GM12872 (cell line): Measurements from ENCODE around the gene ANKRD27.

Experiments
- TF ChIP-seq, protein P1 (sequence below): IDR thresholded peaks from 3 replicates; pipeline ENCODE4 v1.5.1; 2011; ENCODE audit warnings: low read depth, mild to moderate bottlenecking, low read length, moderate library complexity; ENCODE audit not compliant: insufficient read depth

Gene ANKRD27

DNA sequence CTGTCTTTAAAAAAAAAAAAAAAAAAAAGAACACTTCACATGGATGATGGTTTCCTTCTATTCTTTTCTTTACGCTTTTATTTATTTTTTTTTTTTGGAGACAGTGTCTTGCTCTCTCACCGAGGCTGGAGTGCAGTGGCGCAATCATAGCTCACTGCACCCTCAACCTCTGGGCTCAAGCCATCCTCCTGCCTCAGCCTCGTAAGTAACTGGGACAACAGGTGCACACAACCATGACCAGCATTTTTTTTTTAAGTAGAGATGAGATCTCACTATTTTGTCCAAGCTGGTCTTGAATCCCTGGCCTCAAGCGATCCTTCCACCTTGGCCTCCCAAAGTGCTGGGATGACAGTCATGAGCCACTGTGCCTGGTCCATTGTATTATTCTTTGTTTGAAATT is 24.3 kb downstream of the ANKRD27 start:
- TF ChIP-seq, protein P1, sequence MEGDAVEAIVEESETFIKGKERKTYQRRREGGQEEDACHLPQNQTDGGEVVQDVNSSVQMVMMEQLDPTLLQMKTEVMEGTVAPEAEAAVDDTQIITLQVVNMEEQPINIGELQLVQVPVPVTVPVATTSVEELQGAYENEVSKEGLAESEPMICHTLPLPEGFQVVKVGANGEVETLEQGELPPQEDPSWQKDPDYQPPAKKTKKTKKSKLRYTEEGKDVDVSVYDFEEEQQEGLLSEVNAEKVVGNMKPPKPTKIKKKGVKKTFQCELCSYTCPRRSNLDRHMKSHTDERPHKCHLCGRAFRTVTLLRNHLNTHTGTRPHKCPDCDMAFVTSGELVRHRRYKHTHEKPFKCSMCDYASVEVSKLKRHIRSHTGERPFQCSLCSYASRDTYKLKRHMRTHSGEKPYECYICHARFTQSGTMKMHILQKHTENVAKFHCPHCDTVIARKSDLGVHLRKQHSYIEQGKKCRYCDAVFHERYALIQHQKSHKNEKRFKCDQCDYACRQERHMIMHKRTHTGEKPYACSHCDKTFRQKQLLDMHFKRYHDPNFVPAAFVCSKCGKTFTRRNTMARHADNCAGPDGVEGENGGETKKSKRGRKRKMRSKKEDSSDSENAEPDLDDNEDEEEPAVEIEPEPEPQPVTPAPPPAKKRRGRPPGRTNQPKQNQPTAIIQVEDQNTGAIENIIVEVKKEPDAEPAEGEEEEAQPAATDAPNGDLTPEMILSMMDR = no peak

DNA sequence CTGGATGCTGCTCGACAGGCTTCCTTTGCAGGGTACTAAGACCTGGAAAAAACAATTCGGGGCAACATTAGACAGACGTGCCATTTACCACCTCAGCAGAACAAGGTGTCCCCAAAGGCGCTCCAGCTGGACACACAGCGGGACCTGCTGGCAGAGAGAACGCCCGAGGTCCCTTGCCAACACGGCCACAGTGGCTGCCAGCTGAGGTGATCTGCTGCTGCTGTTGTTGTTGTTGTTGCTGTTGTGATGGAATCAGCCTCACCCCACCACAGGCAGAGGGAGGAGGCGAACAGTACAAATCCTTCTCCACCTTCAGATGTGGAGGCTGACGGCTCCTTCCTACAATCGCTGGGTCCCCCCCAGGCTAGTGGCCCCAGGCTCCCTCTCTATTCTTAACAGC is 25.2 kb downstream of the ANKRD27 start:
- TF ChIP-seq, protein P1 = no peak

DNA sequence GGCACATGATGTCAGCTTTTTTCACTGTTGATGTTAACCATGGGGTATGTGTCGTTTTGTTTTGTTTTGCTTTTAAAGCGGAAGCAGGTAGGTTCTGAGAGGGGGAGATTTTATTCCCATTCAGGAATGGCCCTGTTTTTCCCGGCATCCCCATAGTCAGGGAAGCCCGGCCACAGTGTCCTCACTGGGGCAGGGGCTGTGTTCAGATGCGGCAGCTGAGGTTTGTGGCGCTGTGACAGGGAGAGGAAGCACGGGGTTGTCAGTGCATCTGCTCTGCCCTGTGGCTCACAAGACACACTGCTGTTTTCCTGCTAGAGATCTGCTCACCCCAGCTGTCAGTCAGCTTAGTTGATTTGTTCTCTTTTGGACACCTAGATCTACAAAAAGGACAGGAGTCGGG is 27.6 kb downstream of the ANKRD27 start:
- TF ChIP-seq, protein P1 = no peak

DNA sequence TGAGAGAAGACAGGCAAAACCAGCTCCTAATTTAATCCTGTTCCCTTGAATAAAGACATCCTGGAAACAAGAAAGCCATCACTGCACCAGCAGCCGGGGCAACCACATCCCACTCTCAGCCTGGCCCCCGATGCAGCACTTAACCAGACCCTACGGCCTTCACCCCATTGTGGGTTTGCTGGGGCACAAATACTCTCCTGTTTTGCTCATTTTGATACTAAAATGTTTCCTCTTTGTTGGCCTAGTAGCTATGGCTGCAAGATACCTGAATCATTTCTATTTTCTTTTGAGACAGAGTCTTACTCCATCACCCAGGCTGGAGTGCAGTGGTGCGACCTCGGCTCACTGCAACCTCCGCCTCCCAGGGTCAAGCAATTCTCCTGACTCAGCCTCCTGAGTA is 28.4 kb downstream of the ANKRD27 start:
- TF ChIP-seq, protein P1 = no peak

DNA sequence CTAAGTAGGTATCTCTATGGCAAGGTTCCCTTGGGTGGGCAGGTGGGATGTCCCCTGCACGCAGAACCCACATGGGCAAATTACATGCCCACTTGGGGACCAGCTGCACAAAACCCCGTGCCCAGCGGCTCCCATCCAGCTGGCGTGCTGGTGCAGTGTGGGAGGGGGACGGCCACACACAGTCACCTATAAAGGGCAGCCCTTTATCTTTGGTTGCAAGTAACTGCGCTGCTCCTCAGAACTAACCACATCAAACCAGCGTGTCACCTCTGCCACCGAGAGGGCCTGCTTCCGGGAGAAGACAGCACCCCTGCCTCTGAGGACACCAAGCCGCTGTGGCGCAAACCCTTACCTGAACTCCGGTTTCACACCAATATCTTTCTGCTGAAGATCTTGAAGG is 32.2 kb downstream of the ANKRD27 start:
- TF ChIP-seq, protein P1 = no peak

DNA sequence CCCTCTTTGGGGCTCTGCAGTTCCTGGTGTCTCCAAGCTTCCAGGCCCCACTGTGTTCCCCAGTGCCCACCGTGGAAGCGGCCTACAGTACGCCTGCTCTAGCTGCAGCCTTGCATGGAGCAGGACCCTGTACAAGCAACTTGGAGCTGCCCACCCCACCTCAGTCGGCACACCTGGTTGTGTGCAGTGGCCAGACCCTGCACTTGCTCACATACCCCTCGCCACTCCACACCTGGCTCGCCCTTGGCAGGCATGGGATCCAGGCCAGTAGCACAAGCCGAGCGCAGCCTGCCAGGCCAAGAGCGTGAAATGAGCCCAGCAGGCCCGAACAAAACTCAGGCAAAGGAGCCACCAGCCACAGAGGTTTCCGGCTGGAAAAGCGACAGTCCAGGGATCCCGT is 36.4 kb downstream of the ANKRD27 start:
- TF ChIP-seq, protein P1 = no peak

DNA sequence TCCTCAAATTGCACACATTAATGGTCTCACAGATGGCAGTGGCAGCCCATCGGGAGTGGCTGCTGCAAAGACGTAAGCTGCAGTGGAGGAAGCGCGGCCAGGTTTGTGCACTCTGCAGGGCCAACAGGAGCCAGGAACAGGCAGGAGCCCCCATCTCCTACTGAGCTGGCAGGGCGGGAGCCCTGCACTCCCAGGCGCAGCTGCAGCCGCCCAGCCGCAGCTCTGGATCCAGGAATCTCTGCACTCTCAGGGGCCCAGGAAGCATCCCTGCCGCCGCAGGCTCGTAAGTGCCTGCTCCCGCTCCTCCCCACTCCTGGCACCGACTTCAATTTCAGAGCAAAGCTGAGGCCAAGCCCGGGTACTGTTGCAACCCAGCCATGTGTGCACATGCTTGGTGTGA is 37.5 kb downstream of the ANKRD27 start:
- TF ChIP-seq, protein P1 = no peak

DNA sequence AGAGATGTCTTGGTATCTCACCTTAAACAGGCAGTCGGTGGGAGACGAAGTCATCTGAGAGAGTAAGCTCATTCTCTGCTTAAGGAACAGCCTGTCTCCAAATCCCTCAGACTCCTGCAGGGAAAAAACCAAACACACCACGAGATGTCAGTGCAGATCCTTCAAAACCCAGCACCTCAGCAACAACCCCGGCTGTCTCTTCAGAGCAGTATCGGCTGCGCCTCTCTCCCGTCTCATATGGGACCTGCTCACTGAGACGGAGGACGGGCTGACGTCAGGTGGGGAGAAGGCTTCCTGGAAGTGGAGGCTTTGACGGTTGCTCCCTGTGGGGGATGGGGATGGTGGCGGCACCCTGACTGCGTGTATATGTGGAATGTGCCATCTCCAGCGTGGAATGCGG is 43.6 kb downstream of the ANKRD27 start:
- TF ChIP-seq, protein P1 = no peak
